Glomerular visceral epithelial cell (primary cell): ENCODE measurements around the gene MAP3K9.
A peak's percentile ranks its signal among the peaks of the same experiment; 100 is the strongest.

ENCODE experiments used
- DNase-seq: peaks from one replicate; pipeline ENCODE4 v3.0.0-alpha.2; 2016; ENCODE audit errors: extremely low spot score

The MAP3K9 gene

DNA sequence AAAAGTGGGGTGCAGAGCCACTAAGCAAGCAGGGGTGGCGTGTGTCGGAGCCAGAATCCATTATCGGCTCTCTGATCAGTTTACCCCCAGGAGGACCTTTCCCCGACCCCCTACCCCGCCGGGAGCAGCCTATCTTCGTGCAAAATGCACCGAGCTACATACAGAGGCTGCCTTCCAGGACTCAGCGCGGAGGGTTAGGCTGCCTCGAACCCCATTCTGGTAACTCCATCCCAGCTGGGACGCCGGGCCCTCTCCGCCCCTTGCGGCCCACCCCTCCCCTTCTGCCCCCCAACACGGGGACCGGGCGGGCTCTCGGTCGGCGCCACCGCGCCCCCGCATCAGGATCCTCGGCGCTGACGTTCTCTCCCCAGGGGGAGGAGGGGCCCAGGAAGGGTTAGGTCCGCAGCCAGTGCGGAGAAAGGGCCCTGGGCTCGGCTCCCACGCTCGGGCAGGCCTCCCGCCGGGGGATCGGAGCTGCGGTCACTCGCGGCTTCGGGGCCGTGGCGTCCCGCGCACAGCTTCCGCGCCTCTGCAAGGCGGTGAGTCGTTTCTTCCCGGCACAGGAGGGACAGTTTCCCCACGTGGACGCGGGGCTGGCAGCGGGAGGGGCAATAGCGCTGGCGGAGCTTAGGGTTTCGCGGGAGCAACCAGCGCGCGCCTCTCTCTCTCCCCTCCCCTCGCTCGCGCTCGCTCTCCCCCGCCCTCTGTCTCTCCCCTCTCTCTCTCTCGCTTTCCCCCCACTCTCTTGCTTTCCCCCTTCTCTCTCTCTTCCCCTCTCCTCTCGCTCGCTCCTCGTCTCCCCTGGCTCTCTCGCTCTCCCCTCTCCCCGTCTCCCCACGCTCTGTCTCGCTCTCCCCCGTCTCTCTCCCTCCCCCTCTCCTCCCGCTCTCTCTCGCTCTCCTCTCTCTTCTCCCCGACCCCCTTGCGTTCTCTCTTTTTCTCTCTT, 12.5 kb upstream of the MAP3K9 start:
- peak; percentile 54 for DNase-seq

DNA sequence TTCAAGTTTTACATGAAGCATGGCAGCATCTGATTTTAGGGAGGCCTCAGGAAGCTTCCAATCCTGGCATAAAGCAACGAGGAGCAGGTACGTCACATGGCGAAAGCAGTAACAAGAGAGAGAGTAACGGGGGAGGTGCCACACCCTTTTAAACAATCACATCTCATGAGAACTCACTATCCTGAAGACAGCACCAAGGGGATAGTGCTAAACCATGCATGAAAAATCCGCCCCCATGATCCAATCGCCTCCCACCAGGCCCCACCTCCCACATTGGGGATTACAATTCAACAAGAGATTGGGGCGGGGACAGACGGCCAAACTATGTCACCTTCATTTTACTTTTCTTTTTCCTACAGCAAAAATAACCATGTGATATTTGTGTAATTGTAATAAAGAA, 7.2 kb upstream of the MAP3K9 start:
- DNase-seq, result no peak

DNA sequence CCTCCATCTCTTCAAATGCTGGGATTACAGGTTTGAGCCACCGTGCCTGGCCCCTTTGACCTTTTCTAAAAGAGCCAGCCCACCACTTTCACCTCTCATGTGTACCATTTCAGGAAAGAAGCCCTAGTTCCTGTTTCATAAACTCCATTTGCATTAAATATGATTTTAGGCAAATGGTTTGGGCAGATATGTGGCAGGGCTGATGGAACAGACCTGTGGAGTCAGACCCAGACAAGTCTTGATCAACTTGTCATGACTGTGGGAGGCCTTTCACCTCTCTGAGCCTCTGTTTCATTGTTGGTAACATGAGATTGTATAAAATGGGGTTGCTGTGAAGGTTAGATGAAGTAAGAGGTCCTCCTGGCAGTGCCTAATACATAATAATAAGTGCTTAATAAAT, 5.2 kb upstream of the MAP3K9 start:
- no peak for DNase-seq

DNA sequence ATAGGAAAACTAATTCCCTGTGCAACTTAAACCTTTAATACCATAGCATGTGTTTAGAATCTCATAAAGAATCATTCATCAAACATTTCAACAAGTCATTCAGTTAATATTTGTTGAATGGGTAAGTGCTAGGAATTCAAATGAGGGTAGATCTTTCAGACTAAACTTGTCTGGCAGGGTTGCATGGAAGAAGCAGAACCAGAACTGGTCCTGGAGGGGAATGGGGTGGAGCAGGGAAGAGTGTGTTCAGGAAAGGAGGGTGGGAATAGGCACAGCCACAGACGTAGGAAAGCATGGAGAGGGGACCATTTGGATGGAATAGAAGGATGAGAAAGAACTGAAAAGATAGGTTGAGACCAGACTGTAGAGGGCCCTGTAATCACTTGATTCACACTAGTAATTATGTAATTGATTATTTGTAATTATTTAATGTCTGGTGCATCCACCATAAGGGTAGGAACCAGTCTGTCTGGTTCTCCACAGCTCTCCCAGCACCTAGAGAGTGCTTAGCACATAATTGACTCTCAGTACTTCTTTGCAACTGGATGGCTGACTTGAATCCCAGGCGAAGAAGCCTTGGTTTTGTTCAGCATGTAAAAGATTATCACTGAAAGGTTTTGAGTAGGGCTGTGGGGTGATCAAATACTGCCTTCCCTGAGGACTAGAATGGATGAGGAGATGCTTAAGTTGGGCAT, 3.0 kb upstream of the MAP3K9 start:
- no peak for DNase-seq

DNA sequence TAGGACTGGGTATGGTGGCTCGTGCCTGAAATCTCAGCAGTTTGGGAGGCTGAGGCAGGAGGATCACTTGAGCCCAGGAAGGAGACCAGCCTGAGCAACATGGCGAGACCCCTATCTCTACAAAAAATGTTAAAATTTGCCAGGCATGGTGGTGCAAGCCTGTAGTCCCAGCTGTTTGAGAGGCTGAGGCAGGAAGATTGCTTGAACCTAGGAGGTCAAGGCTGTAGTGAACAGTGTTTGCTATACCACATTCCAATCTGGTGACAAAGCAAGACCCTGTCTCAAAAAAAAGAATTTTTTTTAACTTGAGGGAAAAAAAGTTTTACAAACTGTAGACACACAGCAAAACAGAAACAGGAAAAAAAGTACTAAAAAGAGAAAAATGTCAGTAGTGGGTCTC, 2.3 kb upstream of the MAP3K9 start:
- DNase-seq, result peak; percentile 15

DNA sequence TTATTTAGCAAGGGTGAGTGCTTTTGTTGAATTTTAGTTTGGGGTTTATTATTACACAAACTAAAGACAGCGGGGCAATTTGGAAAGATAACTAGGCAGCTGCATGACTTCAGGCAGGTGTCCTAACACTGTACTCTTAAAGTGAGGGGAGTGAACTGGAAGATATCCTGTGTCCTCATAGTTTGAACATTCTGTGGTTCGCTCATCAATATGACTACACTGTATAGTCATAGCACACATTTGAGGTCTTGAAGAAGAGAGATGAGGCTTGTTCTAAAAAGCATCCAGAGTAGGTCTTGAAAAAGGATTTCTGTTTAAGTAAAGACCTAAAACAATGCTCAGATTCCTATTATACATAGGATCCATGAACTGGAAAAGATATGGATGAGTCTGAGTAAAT, 1.7 kb upstream of the MAP3K9 start:
- DNase-seq, result no peak

DNA sequence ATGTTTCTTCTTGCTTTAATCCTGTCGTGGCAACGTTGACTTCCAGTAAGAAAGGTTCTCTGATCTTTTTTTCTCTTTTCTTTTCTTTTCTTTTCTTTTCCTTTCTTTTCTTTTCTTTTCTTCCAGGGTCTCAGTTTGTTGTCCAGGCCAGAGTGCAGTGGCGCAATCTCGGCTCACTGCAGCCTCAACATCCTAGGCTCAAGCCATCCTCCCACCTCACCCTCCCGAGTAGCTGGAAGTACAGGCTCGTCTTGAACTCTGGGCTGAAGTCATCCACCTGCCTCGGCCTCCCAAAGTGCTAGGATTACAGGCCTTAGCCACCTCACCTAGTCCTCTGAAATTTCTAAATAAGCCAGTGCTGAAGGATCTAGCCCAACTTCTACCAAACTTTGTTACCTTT, 1.3 kb upstream of the MAP3K9 start:
- no peak for DNase-seq

DNA sequence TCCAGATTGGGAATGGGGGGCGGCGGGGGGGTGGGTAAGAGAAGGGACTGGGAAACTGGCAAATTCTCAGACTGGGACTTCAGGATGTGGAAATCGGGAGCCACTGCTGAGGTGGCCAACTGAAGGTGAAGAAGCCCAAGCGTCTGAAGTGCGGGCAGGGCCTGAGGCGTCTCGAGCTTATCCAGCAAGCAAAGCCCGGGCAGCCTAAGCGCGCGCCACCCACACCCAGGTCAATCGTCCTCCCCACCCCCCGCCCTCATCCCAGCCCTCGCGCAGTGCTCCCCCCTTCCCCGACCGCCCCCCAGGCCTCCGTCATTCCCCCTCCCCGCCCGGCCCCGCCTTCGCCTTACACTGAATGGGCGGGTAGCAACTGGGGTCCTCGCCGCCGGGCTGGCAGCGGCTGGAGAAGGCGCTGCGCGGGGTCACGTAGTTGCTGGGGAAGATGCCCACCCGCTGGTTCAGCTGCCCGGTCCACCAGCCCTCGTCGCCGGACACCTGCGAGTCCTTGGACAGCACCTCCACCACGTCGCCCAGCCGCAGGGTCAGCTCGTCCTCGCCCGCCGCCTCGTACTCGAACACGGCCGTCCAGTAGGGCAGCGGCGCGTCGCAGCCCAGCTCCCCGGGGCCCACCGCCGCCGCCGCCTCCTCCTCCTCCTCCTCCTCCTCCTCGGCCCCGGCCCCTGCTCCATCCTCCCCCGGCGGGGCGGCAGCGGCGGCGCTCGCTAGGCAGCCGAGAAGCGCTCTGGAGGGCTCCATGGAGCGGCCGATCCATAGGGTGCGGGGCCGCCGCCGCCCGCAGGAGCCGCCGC, 693 bp downstream of the MAP3K9 start:
- peak; percentile 63 for DNase-seq

DNA sequence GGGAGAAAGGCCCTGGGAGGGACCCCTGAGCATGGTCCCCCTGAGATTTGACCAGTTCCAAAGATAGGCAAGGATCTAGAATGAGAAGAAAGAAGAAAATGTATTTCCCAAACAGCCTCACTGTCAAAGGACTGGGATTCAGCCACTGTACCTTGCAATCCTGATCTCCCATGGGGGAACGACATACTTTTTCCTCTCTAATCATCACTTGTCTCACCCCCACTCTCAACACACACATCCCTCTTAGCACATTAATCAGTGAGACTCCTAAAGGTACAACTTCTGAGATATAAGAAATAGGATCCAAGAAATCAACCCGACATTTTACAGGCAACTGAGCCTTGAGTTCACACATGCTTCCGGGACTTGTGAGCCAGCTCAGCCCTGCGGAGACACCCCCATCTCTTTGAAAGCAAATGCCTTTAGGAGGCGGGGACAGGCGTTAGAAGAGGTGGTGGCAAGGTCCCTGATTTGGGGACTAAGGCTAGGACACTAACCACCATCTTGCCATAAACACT, 1.4 kb downstream of the MAP3K9 start:
- peak; percentile 56 for DNase-seq

DNA sequence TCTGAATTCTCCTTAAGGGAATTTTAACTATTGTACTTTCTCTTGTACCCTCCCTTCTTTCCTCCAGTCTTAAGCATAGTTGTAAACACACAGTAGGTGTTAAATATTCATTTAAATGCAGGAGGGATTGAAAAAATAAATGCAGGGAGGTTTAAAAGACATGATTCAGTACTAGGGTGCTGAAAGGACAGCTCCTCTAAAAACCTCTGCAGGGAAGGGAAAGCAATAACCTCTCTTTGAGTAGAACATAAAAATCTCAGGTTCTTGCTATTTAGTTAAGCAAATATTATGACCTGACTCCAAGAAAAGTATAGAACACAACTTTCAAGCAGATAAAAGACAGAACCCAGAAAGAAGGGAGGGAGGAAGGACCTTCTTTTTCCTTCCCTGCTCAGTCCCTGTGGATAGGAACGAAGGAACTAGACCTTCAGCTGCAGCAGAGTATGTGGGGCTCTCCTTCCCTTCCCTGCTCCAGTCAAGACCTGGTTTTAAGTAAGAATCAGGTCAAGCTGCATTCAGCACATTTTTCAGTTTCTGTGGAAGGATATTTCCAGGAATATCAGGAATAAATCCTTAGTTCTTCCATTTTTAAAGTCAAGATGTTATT, 4.7 kb downstream of the MAP3K9 start:
- DNase-seq, result no peak

DNA sequence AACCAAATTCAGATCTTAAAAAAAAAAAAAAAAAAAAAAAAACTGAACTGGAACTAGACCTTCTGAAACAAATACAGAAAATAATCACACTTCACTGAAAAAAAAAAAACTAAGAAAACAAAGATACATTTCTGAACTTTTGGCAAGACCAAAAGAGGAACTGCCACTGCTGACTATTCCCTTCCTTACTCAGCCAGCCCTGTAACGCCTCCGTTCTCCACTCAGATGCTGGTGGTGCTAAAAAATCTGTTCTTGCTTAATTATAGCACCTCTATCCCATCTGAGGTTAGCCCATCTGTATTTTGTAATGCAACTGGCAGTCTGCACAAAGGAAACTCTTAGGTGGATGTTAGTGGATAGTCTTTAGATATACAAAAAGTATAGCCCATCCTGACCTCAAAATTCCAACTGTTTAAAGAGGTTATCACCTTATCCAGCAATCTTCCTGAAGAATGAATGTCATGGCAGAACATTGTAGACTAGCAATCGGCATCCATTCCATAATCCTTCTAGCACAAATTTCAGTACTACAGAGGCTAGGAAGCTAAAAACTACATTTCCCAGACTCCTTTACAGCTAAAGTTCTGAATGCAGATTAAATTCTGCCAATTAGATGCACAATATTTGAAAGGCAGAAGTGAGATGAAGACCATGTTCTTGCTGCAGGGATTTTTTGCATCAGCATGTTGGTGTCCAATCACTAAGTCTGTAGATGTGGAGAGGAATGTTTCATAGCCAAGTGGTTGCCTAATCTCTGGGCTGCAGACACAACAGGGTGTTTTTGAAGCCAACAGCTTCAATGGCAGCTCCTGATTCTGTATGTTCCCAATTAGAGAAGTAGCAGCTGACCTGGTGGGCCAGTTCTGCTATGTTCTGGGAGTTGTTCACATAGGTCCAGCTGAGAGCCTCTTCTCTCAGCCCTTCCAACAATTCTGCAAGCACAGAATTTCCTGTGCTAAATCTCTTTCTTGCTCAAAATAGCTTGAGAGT, 5.7 kb downstream of the MAP3K9 start:
- no peak for DNase-seq

DNA sequence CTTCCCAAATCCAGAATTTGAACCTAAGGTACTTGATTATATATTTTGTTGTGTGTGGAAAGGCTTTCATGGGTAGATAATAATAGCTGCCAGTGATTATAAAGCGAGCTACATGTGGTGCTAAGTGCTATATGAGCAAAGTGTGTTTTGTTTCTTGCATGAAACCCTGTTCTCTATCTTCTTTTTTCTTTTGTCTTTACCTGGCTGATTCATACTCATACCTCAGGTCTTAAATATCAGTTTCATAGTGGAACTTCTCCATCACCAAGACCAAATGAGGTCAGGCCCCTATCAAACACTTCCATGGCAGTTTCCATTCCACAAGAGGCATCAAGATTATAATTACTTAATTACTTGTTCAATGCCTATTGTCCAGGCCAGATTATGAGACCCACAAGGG, 6.9 kb downstream of the MAP3K9 start:
- no peak for DNase-seq

DNA sequence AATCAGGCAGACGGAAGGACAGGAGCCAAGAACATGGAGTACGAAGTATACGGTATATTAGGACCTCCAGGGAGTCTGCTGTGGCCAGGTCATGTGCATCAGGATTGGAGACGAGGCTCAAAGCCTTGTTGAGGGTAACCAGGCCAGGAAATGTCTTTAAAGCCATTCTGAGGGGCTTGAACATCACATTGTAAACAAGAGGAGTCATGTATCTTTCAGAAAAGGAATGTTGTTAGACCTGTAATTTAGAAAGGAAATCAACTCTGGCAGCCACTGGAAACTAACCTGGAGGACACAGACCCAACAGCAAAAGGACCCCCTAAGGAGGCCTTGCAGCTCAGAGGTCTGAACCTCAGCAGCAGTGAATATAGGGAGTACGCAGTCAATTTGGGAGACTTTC, 7.5 kb downstream of the MAP3K9 start:
- DNase-seq, result no peak

DNA sequence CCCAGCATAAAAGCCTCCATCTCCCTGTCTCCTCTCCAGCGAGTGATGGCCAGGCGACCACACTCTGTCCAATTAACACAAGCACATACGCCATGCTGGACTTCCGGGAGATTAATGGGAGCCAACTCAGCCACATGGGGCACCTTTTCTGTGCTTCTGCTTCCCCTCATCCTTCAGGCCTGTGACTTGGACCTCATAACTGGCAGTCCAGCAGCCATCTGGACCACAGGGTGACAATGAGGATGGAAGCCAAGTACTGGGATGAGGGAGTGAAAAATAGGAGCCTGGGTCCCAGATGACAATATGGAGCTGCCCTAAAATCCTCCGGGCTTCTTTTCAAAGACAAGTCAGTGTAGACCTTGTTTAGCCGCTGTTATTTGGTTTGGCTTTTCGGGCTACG, 12.8 kb downstream of the MAP3K9 start:
- DNase-seq, result no peak

DNA sequence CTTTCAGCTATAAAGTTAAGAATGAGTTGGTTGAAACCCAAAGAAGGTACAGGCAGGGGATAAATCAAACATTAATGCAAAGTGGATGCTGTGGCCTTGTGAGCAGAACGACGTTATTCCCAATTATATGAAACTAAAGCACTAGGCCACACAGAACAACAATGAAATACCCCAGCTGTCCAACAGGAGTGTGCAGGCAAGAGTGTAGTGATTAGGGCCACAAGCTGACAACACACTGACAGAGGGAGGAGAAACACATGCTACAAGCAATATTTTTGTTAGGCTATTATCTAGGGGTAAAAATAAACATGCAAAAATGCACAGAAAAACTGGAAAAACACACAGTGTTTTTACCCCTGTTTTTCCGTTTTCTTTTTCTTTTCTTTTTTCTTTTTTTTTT, 15.0 kb downstream of the MAP3K9 start:
- DNase-seq, result no peak

DNA sequence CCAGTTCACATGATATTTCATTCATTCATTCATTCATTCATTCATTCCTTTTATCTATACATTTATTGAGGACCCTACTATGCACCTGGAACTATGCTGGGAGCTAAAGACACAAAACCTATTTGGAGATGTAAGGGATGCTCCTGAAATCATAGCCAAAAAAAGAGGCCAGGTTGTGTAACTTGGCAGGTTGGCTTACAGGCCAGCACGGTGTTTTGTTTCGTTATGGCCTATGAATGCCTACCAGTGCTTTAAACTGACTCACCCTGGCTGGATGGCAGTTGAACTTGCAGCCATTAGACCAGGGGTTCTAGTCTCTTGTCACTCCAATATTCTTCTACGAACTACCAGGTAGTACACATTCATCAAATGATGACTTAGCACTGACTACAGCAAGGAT, 15.7 kb downstream of the MAP3K9 start:
- DNase-seq, result no peak

DNA sequence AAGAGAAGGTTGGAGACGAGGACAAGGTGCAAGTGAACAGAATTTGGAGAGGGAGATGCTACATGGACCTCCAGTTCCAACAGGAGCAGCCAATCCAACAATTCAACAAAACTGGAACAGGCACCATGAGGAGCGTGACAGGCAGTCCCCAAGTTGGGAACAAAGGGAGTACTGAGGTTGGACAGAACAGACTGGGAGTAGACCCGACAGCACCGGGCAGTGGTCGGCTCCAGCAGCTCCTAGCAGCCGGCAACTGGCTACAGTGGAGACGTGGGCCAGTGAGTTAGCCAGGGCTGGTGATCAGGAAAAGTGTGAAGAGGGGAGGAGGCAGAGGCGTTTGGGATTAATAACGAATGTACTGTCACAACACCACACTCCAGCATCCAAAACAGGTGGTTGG, 16.4 kb downstream of the MAP3K9 start:
- no peak for DNase-seq

DNA sequence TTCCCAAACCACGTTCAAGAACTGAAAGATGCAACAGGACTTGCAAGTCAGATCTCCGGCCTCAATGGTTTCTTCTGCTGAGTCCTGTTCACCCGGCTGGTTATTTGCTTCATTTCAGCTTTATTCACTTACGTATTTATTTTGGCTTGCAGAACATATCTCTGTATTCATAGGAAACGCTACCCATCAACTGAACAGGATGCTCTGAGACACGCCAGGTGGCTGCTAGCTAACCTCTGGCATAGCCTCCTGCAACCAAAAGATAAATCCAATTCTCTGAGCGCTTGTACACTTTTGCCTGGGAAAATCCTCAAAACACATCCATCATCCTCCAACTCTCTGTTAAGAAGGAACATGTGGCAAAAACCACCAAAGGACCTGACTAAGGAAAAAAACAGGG, 17.3 kb downstream of the MAP3K9 start:
- no peak for DNase-seq

DNA sequence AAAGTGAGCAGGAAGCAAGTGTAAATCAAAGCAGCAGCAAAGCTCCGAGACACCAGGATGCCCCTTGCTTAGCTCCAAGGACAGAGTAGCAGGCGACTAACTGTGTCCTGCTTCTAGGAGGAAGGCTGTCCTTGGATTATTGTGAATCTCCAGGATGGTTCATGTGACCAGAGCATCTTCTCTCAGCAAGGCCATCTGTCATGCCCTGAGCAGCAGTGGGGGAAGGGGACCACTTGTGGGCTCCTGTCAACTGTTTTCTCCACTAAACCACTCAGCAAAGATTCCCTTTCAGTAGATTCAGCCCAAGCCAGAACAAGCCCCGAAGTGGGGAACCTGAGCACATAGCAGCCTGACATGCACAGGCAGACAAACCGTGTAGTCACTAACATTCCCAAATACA, 19.4 kb downstream of the MAP3K9 start:
- no peak for DNase-seq

DNA sequence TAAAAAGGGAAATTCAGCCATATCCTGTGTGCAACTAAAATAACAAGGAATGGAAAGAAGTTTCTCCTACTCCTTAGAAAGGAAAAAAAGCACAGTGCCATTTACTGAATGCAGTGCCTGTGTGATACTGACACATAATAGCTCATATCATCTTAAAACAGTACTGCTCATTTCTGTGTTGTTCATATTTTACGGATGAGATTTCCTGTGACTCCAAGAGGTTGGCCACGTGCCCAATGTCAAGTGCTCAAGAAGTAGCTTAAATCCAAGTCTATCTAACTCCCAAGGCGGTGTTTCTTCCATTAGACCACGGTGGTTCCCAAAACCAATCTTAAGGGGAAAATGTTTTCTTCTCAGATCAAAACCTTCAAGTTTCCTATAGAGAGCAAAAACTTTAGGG, 20.0 kb downstream of the MAP3K9 start:
- DNase-seq, result peak; percentile 62

DNA sequence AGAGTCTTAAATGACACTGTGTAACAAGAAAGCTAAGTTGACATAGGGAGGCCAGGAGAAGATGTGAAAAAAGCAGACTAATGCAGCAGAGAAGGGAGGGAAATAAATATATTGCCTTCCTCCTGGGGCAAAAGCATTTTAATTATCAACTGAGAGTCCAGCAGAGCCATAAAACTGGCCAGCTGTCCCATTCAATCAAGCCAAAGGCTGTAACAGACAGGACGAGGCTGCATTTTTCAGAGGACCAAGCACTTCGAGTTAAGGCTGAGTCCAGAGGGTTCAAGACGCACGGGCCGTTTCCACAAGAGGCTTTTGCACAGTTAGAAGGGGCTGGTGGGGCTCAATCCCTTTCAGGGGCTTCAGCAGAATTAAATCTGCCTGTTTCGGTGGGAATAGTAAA, 20.4 kb downstream of the MAP3K9 start:
- DNase-seq, result no peak
